ENCODE data around the gene ST3GAL4.

The ST3GAL4 gene

DNA sequence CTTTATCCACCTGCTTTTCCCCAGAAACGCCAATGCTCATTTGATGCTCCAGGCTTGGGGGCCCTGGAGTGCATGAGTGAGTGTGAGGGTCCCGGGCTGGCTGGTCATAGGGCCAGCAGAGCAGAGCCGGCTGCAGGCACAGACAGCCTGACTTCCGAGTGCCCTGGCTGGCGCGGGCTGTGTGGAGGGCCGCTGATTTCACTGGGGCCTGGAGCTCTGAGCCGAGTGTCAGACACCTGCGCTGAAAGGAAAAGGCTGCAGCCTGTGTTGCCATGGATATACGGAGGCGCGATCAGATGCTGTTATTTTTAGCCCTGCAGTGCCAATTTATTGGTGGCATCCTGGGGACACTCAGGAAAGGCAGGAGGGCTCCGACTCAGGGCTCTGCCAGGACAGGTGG, 87.6 kb downstream of the ST3GAL4 start:
- no peak for ATAC-seq
- Mint-ChIP-seq H3K4me1 (peaks cover 2% of the 10 kb centered on the region), H3K36me3 (ENCODE audit: low read depth) (no peaks in the 10 kb centered on the region), H3K4me3 (no peak overlapping the region), H3K27ac (no peak overlapping the region), H3K27me3 (peaks cover 7% of the 10 kb centered on the region), H3K9me3 (no peaks in the 10 kb centered on the region)
- no peak for DNase-seq

DNA sequence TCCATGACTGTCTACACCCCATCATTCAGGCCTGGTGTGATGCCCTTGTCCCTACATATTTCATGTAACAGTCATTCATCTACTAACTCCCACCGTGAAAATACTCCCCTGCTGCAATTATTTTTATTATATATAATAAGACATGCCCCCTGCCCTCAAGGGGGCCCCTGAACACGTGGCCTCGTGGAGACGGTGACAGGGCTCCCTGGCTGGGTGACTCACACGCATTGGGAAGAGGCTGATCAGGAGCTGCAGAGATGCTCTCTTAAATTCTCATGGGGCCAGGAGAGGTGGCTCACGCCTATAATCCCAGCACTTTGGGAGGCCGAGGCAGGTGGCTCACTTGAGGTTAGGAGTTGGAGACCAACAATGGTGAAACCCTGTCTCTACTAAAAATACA, 88.6 kb downstream of the ST3GAL4 start:
- DNase-seq (no peak), ATAC-seq (no peak)
- H3K4me1 Mint-ChIP-seq, result peaks cover 2% of the 10 kb centered on the region
- H3K4me3 Mint-ChIP-seq, result no peak overlapping the region
- H3K9me3 Mint-ChIP-seq, result no peaks in the 10 kb centered on the region
- H3K27me3 Mint-ChIP-seq, result peaks cover 7% of the 10 kb centered on the region
- H3K27ac Mint-ChIP-seq, result no peak overlapping the region
- H3K36me3 Mint-ChIP-seq (ENCODE audit: low read depth), result no peaks in the 10 kb centered on the region

DNA sequence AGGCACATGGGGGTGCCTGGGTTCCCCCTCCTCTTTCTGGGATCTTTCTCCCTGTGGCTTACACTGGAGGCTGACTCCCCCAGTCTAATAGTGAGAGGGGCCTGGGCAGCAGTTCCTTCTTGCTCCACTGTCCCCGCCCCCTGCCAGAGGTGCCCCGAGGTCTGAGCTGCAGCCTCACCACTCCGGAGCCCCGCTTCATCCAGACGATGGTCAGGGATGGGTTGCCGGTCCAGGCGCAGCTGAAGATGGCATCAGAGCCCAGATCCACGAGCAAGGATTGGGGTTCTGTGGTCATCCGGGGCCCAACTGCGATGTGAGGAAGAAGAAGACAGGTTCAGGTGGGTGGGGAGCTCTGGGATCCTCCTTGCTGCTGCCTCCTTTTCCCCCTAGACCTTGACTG, 91.1 kb downstream of the ST3GAL4 start:
- ATAC-seq (no peak), DNase-seq (no peak)
- Mint-ChIP-seq H3K4me1 (no peaks in the 10 kb centered on the region), H3K27ac (no peak overlapping the region), H3K27me3 (peaks cover 4% of the 10 kb centered on the region), H3K4me3 (no peak overlapping the region), H3K36me3 (ENCODE audit: low read depth) (peaks cover 2% of the 10 kb centered on the region), H3K9me3 (peaks cover 15% of the 10 kb centered on the region)

DNA sequence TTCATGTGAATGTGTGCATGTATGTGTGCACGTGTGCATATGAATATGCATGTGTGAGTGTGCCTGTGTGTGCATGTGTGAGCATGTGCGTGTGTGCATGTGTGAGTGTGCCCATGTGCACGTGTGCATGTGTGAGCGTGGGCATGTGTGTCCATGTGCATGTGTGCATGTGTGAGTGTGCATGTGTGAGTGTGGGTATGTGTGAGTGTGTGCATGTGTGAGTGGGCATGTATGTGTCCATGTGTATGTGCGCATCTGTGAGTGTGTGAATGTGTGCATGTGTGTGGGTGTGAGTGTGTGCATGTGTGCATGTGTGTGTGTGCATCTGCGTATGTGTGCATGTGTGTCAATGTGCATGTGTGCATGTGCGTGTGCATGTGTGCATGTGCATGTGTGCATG, 94.7 kb downstream of the ST3GAL4 start:
- Mint-ChIP-seq H3K27me3 (no peaks in the 10 kb centered on the region), H3K4me1 (no peaks in the 10 kb centered on the region), H3K9me3 (peaks cover 15% of the 10 kb centered on the region), H3K4me3 (no peak overlapping the region), H3K27ac (no peak overlapping the region), H3K36me3 (ENCODE audit: low read depth) (peaks cover 2% of the 10 kb centered on the region)
- DNase-seq, result no peak
- ATAC-seq, result no peak

GRCh38 chr11:126450806-126451205, 95.3 kb downstream of the ST3GAL4 start:
- ATAC-seq, result no peak
- Mint-ChIP-seq H3K4me1 (no peaks in the 10 kb centered on the region), H3K27ac (no peak overlapping the region), H3K9me3 (peaks cover 15% of the 10 kb centered on the region), H3K4me3 (no peak overlapping the region), H3K36me3 (ENCODE audit: low read depth) (peaks cover 2% of the 10 kb centered on the region), H3K27me3 (no peaks in the 10 kb centered on the region)
- DNase-seq, result no peak

DNA sequence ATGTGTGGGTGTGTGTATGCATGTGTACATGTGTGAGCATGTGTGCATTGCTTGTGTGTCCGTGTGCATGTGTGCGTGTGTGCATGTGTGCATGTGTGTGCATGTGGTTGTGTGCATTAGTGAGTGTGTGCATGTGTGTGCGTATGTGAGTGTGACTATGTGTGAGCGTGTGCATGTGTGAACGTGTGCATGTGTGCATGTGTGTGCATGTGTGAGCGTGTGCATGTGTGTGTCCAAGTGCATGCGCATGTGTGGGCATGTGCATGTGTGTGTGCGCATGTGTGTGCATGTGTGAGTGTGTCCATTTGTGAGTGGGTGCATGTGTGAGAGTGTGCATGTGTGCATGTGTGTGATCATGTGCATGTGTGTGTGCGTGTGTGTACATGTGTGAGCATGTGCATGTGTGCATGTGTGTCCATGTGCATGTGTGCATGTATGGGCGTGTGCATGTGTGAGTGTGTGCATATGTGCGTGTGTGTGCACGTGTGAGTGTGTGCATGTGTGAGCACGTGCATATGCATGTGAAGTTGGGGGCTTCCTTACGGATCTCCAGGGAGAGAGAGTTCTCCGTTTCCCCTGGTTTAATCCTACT, 95.8 kb downstream of the ST3GAL4 start:
- Mint-ChIP-seq H3K36me3 (ENCODE audit: low read depth) (peaks cover 2% of the 10 kb centered on the region), H3K4me1 (no peaks in the 10 kb centered on the region), H3K9me3 (peaks cover 15% of the 10 kb centered on the region), H3K27me3 (no peaks in the 10 kb centered on the region), H3K27ac (no peak overlapping the region), H3K4me3 (no peak overlapping the region)
- ATAC-seq, result no peak
- DNase-seq, result no peak

DNA sequence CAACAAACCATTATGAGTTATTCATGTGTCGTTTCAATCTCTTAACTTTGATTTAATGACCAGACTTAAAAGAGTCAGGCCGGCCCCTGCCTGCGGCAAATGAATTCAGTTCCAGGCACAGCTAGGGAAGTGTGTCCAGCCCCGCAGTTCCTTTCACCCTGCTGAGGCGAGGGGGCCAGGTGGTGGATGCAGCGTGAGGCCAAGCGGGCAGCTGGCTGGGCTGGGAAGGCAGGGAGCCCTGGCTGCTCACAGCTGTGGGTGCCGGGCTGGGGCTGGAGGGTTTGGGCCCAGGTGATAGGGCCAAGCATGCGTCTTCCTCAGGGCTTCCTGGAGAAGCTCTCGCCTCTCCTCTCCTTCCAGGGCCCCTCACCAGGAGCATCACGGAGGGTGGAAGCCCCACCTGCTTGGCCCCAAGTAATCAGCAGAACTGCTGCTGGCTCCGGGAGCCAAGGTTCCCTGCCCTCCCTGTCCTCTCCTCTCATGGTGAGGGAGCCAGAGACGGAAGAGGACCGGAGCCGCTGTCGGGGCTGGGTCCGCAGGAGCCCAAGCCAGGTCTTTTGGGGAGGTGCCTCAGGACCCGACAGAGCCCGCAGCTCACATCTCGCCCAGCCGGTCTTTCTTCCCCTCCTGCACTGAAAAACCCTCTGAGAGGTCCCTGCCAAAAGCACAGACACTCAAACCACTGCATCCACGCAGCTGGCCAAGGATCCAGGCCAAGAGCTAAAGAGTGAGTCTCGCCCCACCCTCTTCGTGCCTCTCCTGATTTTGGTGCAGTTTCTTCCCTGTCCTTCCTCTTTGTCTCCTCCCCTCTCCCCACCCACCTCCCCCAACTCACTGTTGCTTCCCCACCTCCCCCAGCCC, 97.0 kb downstream of the ST3GAL4 start:
- Mint-ChIP-seq H3K9me3 (peaks cover 15% of the 10 kb centered on the region), H3K27me3 (no peaks in the 10 kb centered on the region), H3K4me3 (no peak overlapping the region), H3K36me3 (ENCODE audit: low read depth) (peaks cover 2% of the 10 kb centered on the region), H3K4me1 (no peaks in the 10 kb centered on the region), H3K27ac (no peak overlapping the region)
- no peak for ATAC-seq
- DNase-seq, result no peak

GRCh38 chr11:126456089-126456488, 100.6 kb downstream of the ST3GAL4 start:
- Mint-ChIP-seq H3K27me3 (no peaks in the 10 kb centered on the region), H3K36me3 (ENCODE audit: low read depth) (no peaks in the 10 kb centered on the region), H3K4me3 (no peak overlapping the region), H3K27ac (no peak overlapping the region), H3K4me1 (no peaks in the 10 kb centered on the region), H3K9me3 (peaks cover 4% of the 10 kb centered on the region)
- DNase-seq (no peak), ATAC-seq (no peak)

DNA sequence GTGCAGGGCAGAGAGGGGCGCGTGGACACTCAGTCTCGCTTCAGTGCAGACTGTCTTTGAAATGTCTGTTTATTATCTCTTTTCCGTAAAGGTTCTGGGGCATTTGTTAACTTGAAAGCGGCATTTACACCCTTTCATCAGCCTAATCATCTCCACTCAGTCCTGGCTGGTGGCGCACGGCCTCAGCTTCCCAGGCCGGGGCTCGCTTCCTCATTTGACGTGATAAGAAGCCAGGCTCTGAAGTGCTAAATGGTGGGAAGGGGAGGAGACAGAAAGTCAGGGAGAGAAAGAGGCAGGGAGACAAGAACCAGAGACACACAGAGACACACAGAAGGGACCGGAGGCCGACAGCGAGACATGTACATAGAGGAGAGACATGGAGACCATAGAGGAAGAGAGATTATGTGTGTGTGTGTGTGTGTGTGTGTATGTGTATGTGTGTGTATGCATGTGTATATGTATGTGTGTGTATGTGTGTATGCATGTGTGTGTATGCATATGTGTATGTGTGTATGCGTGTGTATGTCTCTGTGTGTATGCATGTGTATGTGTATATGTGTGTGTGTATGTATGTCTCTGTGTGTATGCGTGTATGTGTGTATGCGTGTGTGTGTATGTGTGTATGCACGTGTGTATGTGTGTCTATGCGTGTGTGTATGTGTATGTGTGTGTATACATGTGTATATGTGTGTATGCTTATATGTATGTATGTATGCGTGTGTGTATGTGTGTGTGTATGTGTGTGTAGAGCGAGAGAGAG, 101.5 kb downstream of the ST3GAL4 start:
- Mint-ChIP-seq H3K4me1 (no peaks in the 10 kb centered on the region), H3K27ac (no peak overlapping the region), H3K27me3 (no peaks in the 10 kb centered on the region), H3K36me3 (ENCODE audit: low read depth) (no peaks in the 10 kb centered on the region), H3K9me3 (no peaks in the 10 kb centered on the region), H3K4me3 (no peak overlapping the region)
- DNase-seq, result no peak
- no peak for ATAC-seq

- Mint-ChIP-seq H3K4me3 (no peak overlapping the region), H3K27ac (no peak overlapping the region), H3K36me3 (ENCODE audit: low read depth) (no peaks in the 10 kb centered on the region), H3K4me1 (no peaks in the 10 kb centered on the region), H3K9me3 (no peaks in the 10 kb centered on the region), H3K27me3 (no peaks in the 10 kb centered on the region)
- DNase-seq, result no peak
- no peak for ATAC-seq
These were observed 102.3 kb downstream of the ST3GAL4 start for GRCh38 chr11:126457817-126458216.

DNA sequence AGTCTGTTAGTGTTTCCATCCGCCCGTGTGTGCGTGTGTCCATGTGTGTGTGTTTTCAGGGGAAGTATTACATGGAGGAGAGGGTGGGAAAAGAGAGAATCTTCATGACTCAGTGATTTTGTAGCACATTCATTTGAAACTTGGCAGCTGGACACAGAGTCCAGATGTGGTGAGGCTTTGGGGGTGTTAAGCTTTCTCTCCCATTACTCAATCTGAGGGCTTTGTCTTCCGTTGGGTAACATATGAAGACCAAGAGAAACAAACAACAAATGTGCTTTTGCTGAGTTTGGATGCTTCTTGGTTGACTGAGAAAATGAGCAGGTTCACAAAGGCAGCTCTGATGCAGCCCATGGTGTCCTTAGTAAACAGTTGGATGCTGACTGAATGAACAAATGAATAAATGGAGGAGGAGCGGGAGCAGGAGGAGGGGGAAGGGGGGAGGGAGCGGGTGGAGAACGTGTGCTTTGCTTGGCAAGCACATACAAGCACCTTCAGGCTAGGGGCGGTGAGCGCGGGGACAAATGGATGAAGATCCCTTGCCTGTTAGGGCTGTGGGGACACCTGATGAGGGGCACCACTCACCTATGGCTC, 104.3 kb downstream of the ST3GAL4 start:
- H3K27ac Mint-ChIP-seq, result no peak overlapping the region
- no peaks in the 10 kb centered on the region for H3K36me3 Mint-ChIP-seq (ENCODE audit: low read depth)
- ATAC-seq (no peak), DNase-seq (no peak)
- H3K4me1 Mint-ChIP-seq, result peaks cover 3% of the 10 kb centered on the region
- H3K27me3 Mint-ChIP-seq, result no peaks in the 10 kb centered on the region
- H3K9me3 Mint-ChIP-seq, result no peaks in the 10 kb centered on the region
- H3K4me3 Mint-ChIP-seq, result no peak overlapping the region

GRCh38 chr11:126460417-126461095, 105.1 kb downstream of the ST3GAL4 start:
- Mint-ChIP-seq H3K27ac (no peak overlapping the region), H3K27me3 (no peaks in the 10 kb centered on the region), H3K4me3 (no peak overlapping the region), H3K9me3 (no peaks in the 10 kb centered on the region), H3K36me3 (ENCODE audit: low read depth) (no peaks in the 10 kb centered on the region), H3K4me1 (peaks cover 11% of the 10 kb centered on the region)
- DNase-seq, result no peak
- no peak for ATAC-seq

DNA sequence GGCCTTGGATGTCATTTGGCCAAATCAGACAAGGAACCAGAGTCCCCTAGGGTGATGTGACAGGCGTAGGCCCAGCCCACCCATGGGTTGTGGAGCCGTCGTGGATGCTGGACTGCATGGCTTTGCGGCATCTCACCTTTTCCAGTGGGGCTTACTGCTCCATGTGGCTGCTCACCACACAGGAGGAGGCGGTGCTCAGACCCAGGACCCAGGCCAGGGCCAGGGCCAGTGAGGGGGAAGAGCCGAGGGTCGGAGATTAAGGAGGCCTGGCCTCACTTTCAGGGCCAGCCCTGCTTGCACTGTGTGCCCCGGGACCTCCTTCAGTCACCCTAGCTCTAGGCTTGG, 105.6 kb downstream of the ST3GAL4 start:
- no peak overlapping the region for H3K4me3 Mint-ChIP-seq
- no peaks in the 10 kb centered on the region for H3K9me3 Mint-ChIP-seq
- no peaks in the 10 kb centered on the region for H3K27me3 Mint-ChIP-seq
- H3K36me3 Mint-ChIP-seq (ENCODE audit: low read depth), result no peaks in the 10 kb centered on the region
- H3K27ac Mint-ChIP-seq, result no peak overlapping the region
- ATAC-seq (no peak), DNase-seq (no peak)
- peaks cover 16% of the 10 kb centered on the region for H3K4me1 Mint-ChIP-seq

GRCh38 chr11:126461996-126462395, 106.5 kb downstream of the ST3GAL4 start:
- H3K9me3 Mint-ChIP-seq, result no peaks in the 10 kb centered on the region
- H3K27me3 Mint-ChIP-seq, result peaks cover 3% of the 10 kb centered on the region
- no peaks in the 10 kb centered on the region for H3K36me3 Mint-ChIP-seq (ENCODE audit: low read depth)
- H3K4me1 Mint-ChIP-seq, result peaks cover 21% of the 10 kb centered on the region
- ATAC-seq (no peak), DNase-seq (no peak)
- no peak overlapping the region for H3K4me3 Mint-ChIP-seq
- H3K27ac Mint-ChIP-seq, result no peak overlapping the region

All from activated naive CD8-positive, alpha-beta T cell treated with anti-CD3 and anti-CD28 coated beads, Interleukin-2, amount 50 U/mL, for 24 hours (primary cell).